H1 (cell line): ENCODE results near the gene SNX30. TPM values are rescaled to one million over a fixed set of nuclear protein-coding genes. Genes with fewer than 3 reads are reported as not detected.

Experiments used
- CTCF ChIA-PET: fragments of 300-600 bp; sonication (Branson Sonifier 250); formaldehyde crosslinking; loops from one replicate; lab custom pipeline; 2021; ENCODE audit not compliant: partially characterized antibody; lab: Charles Lee
- POLR2A ChIA-PET: fragments of 300-600 bp; sonication (Branson Sonifier 250); formaldehyde crosslinking; loops from one replicate; lab custom pipeline; 2021; ENCODE audit warnings: inconsistent platforms; ENCODE audit not compliant: partially characterized antibody; lab: Charles Lee
- DNase-seq, 2 experiments: peaks; one replicate each; pipeline versions ENCODE4 v3.0.0 to v3.0.0-alpha.2; 2010 to 2022; ENCODE audit warnings: low spot score in 2 of 2, low read depth in 1 of 2, mixed read lengths in 1 of 2
- FAIRE-seq: peaks from 2 replicates; lab custom pipeline; 2011; peaks lifted over from hg19 to GRCh38; lab: Jason Lieb, UNC
- H2AFZ ChIP-seq: 2 replicates; pipeline ENCODE4 v1.8.1; 2012; ENCODE audit warnings: low read length, inconsistent platforms
- H2AK5ac ChIP-seq: 2 replicates; pipeline ENCODE4 v1.6.1; 2013; ENCODE audit warnings: low read depth, low read length
- H2BK120ac ChIP-seq: replicated peaks from 2 replicates; pipeline ENCODE3; 2013; ENCODE audit warnings: low read depth, low read length, inconsistent platforms
- H2BK12ac ChIP-seq: 2 replicates; pipeline ENCODE4 v1.6.1; 2013; ENCODE audit warnings: low read depth, low read length
- H2BK15ac ChIP-seq: 2 replicates; pipeline ENCODE4 v1.6.1; 2013; ENCODE audit warnings: low read length
- H2BK20ac ChIP-seq: 2 replicates; pipeline ENCODE4 v1.6.1; 2013; ENCODE audit warnings: low read length
- H2BK5ac ChIP-seq: 2 replicates; pipeline ENCODE4 v1.6.1; 2013; ENCODE audit warnings: low read depth, low read length
- H3K14ac ChIP-seq: 2 replicates; pipeline ENCODE4 v1.6.1; 2013; ENCODE audit warnings: inconsistent platforms; ENCODE audit not compliant: insufficient read length
- H3K18ac ChIP-seq: 2 replicates; pipeline ENCODE4 v1.6.1; 2013; ENCODE audit warnings: low read length; ENCODE audit errors: extremely low read depth
- H3K23ac ChIP-seq: 2 replicates; pipeline ENCODE4 v1.6.1; 2013; ENCODE audit warnings: inconsistent platforms; ENCODE audit not compliant: insufficient read length
- H3K23me2 ChIP-seq: 2 replicates; pipeline ENCODE4 v1.6.1; 2013; ENCODE audit warnings: low read depth, low read length
- H3K27ac ChIP-seq: 2 replicates; pipeline ENCODE4 v1.6.1; 2011; ENCODE audit warnings: low read depth, low read length, inconsistent platforms
- H3K27me3 ChIP-seq, 4 experiments: replicated peaks in 1 of 4; 1 replicate in 1 of 4; 2 replicates in 3 of 4; pipeline versions ENCODE4 v1.6.1 to v1.8.1; 2011 to 2013; ENCODE audit warnings: low read length in 3 of 4, mild to moderate bottlenecking in 3 of 4, inconsistent platforms in 2 of 4, mixed read lengths in 2 of 4, moderate library complexity in 1 of 4; ENCODE audit not compliant: control insufficient read depth in 3 of 4, insufficient read depth in 3 of 4; ENCODE audit errors: extremely low read depth in 1 of 4
- H3K36me3 ChIP-seq, 4 experiments: 2 replicates each; pipeline versions ENCODE4 v1.6.1 to v1.8.1; 2011 to 2013; ENCODE audit warnings: mild to moderate bottlenecking in 4 of 4, low read length in 3 of 4, moderate library complexity in 2 of 4, control low read depth in 1 of 4, inconsistent platforms in 1 of 4; ENCODE audit not compliant: insufficient read depth in 4 of 4, control insufficient read depth in 2 of 4
- H3K4ac ChIP-seq: replicated peaks from 2 replicates; pipeline ENCODE3; 2013; ENCODE audit warnings: low read length, low read depth, mixed read lengths, inconsistent platforms; ENCODE audit not compliant: insufficient read length
- H3K4me1 ChIP-seq, 4 experiments: replicated peaks in 1 of 4; 1 replicate in 1 of 4; 2 replicates in 3 of 4; pipeline versions ENCODE4 v1.6.1 to v1.8.1; 2011 to 2013; ENCODE audit warnings: low read length in 3 of 4, inconsistent platforms in 2 of 4, mixed read lengths in 1 of 4; ENCODE audit not compliant: insufficient read depth in 4 of 4, control insufficient read depth in 3 of 4
- H3K4me2 ChIP-seq, 2 experiments: 2 replicates each; pipeline versions ENCODE4 v1.6.1 to v1.8.1; 2011 to 2013; ENCODE audit warnings: low read depth in 2 of 2, low read length in 2 of 2, control low read depth in 1 of 2, inconsistent platforms in 1 of 2, mild to moderate bottlenecking in 1 of 2; ENCODE audit not compliant: insufficient read depth in 1 of 2
- H3K4me3 ChIP-seq, 4 experiments: fragments of 200-600, 300-600 bp in 1 of 4; sonication (generic), shearing (Covaris generic), sonication (Bioruptor Twin) in 1 of 4; 2 replicates each; pipeline versions ENCODE4 v1.5.1 to v1.8.1; 2011 to 2016; ENCODE audit warnings: low read length in 4 of 4, low read depth in 3 of 4, control low read depth in 2 of 4, inconsistent platforms in 2 of 4, mild to moderate bottlenecking in 2 of 4, mixed read lengths in 1 of 4, moderate library complexity in 1 of 4; ENCODE audit not compliant: insufficient read depth in 2 of 4; ENCODE audit errors: extremely low read depth in 1 of 4
- H3K56ac ChIP-seq: replicated peaks from 2 replicates; pipeline ENCODE3; 2013; ENCODE audit warnings: low read depth, mild to moderate bottlenecking, mixed read lengths, low read length, inconsistent platforms; ENCODE audit not compliant: insufficient read length
- H3K79me1 ChIP-seq: 2 replicates; pipeline ENCODE4 v1.6.1; 2013; ENCODE audit warnings: low read depth, low read length, control low read depth
- H3K79me2 ChIP-seq, 2 experiments: 2 replicates each; pipeline versions ENCODE4 v1.6.1 to v1.8.1; 2012 to 2013; ENCODE audit warnings: low read length in 2 of 2, mild to moderate bottlenecking in 2 of 2, inconsistent platforms in 1 of 2; ENCODE audit not compliant: insufficient read depth in 2 of 2, control insufficient read depth in 1 of 2
- H3K9ac ChIP-seq, 4 experiments: replicated peaks in 1 of 4; 1 replicate in 1 of 4; 2 replicates in 3 of 4; pipeline versions ENCODE4 v1.6.1 to v1.8.1; 2011 to 2013; ENCODE audit warnings: low read depth in 3 of 4, low read length in 3 of 4, control low read depth in 2 of 4, mild to moderate bottlenecking in 2 of 4, moderate library complexity in 2 of 4, inconsistent platforms in 1 of 4; ENCODE audit errors: extremely low read depth in 1 of 4
- H3K9me3 ChIP-seq, 2 experiments: 2 replicates each; pipeline versions ENCODE4 v1.6.1 to v1.8.1; 2012 to 2013; ENCODE audit warnings: mild to moderate bottlenecking in 2 of 2, moderate library complexity in 2 of 2, control low read depth in 1 of 2, inconsistent platforms in 1 of 2, low read depth in 1 of 2, low read length in 1 of 2, mixed read lengths in 1 of 2; ENCODE audit not compliant: insufficient read depth in 2 of 2
- H4K20me1 ChIP-seq, 2 experiments: replicated peaks in 1 of 2; 2 replicates each; pipeline versions ENCODE3 to v1.8.1; 2011 to 2013; ENCODE audit warnings: inconsistent platforms in 2 of 2, low read length in 2 of 2, mild to moderate bottlenecking in 1 of 2; ENCODE audit not compliant: insufficient read depth in 2 of 2, control insufficient read depth in 1 of 2
- H4K5ac ChIP-seq: 2 replicates; pipeline ENCODE4 v1.6.1; 2013; ENCODE audit warnings: low read length, low read depth, mixed read lengths, inconsistent platforms; ENCODE audit not compliant: insufficient read length
- H4K8ac ChIP-seq: 2 replicates; pipeline ENCODE4 v1.8.0; 2013; ENCODE audit warnings: mild to moderate bottlenecking, moderate library complexity, low read length, inconsistent platforms; ENCODE audit not compliant: insufficient read depth; ENCODE audit errors: extremely low read depth
- H4K91ac ChIP-seq: replicated peaks from 2 replicates; pipeline ENCODE3; 2013; ENCODE audit warnings: low read length, mixed read lengths, inconsistent platforms; ENCODE audit not compliant: insufficient read length
- CREB1 ChIP-seq: IDR thresholded peaks from 2 replicates; pipeline ENCODE4 v1.6.1; 2012; ENCODE audit warnings: inconsistent platforms
- GABPA ChIP-seq: IDR thresholded peaks from 2 replicates; pipeline ENCODE4 v1.6.1; 2011; ENCODE audit warnings: mild to moderate bottlenecking, low read length, moderate library complexity, borderline replicate concordance; ENCODE audit not compliant: insufficient read depth
- HDAC2 ChIP-seq, 2 experiments: fragments of 300-600 bp in 1 of 2; sonication (generic) in 1 of 2; IDR thresholded peaks; 2 replicates each; pipeline ENCODE4 v1.6.1; 2011 to 2012; ENCODE audit warnings: low read depth in 2 of 2, low read length in 2 of 2, mild to moderate bottlenecking in 2 of 2, moderate library complexity in 2 of 2, borderline replicate concordance in 1 of 2, inconsistent platforms in 1 of 2
- SIRT6 ChIP-seq: IDR thresholded peaks from one replicate; pipeline ENCODE4 v1.7.1; 2012; ENCODE audit warnings: low read length, inconsistent platforms
- SP4 ChIP-seq: IDR thresholded peaks from 2 replicates; pipeline ENCODE4 v1.6.1; 2012; ENCODE audit warnings: low read length, inconsistent platforms
- SRF ChIP-seq: IDR thresholded peaks from 2 replicates; pipeline ENCODE4 v1.6.1; 2011; ENCODE audit warnings: mild to moderate bottlenecking, low read depth, low read length, moderate library complexity
- WGBS, 2 experiments: shearing (Covaris generic) in 1 of 2; methylation state at CpG; one replicate each; pipeline versions ENCODE4 v1.1.6 to v1.1.7; 2013 to 2015; ENCODE audit warnings: low lambda C conversion rate in 2 of 2, mixed read lengths in 2 of 2, inconsistent platforms in 1 of 2, low coverage in 1 of 2, missing lambda C conversion rate in 1 of 2; ENCODE audit not compliant: insufficient replicate concordance in 2 of 2, insufficient coverage in 1 of 2, insufficient read length in 1 of 2; ENCODE audit errors: extremely low coverage in 1 of 2, missing lambda C conversion rate in 1 of 2; 5-methylcytosine and 5-hydroxymethylcytosine counted together
- polyA plus RNA-seq, 7 experiments: library from polyadenylated mRNA; depleted of rRNA in 3 of 7; stranded (reverse) in 5 of 7; unstranded in 2 of 7; fragments of >200 nt in 5 of 7; fragments of 200-250 nt in 2 of 7; gene quantifications; 1 replicate in 5 of 7; 2 replicates in 1 of 7; 4 replicates in 1 of 7; pipeline versions ENCODE4 v1.2.1 to v1.2.3, GENCODE V29; 2011 to 2013; ENCODE audit warnings: missing spikeins in 2 of 7, mixed read lengths in 2 of 7
- total RNA-seq: library from RNA; stranded (reverse); fragmentation: NEBNext Ultra II Directional; extraction: Animal tissue kit (Norgen Biotek cat#: 25700); gene quantifications from 2 replicates; pipeline ENCODE4 v1.2.1, GENCODE V29; 2021
- TF ChIP-seq, protein P1 (sequence below): IDR thresholded peaks from 2 replicates; pipeline ENCODE4 v1.6.1; 2011; ENCODE audit warnings: low read depth, mild to moderate bottlenecking, low read length; ENCODE audit not compliant: insufficient read depth
- TF ChIP-seq, protein P2 (sequence below): IDR thresholded peaks from 2 replicates; pipeline ENCODE4 v1.6.1; 2012; ENCODE audit warnings: inconsistent platforms
- TF ChIP-seq, protein P3 (sequence below): IDR thresholded peaks from 2 replicates; pipeline ENCODE4 v1.6.1; 2012; ENCODE audit warnings: low read length, inconsistent platforms

Gene SNX30
- total and polyA plus RNA-seq, 2 of the 8 experiments (the other 6 are each of a cell fraction or from before 2014, with no cell fraction given): 4.0 to 12.2 TPM

GRCh38 chr9:112762726-112763518 is 12.4 kb downstream of the SNX30 start:
- 84% methylated on average over 13 of the region's 13 CpGs; no CpG with 5 or more reads in 1 of the 2 experiments for WGBS, 2 experiments
- H3K4me2 ChIP-seq: no peak overlapping the region
- POLR2A ChIA-PET: interaction anchor here (0.9 to 1.5 kb wide), 3 partner anchors 10 to 20 kb away, joined by 3 to 5 read pairs (median 4); no protein-coding TSS in a partner anchor
- TF ChIP-seq CREB1 (no peak), SRF (no peak), HDAC2 (IDR thresholded peaks at IDR 0.05; ENCODE audit: borderline replicate concordance in 1 of 2, low read depth in 2 of 2, low read length in 2 of 2) (no peak), SP4 (no peak), SIRT6 (no peak), GABPA (no peak)
- TF ChIP-seq, protein P1, sequence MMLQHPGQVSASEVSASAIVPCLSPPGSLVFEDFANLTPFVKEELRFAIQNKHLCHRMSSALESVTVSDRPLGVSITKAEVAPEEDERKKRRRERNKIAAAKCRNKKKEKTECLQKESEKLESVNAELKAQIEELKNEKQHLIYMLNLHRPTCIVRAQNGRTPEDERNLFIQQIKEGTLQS: no peak
- TF ChIP-seq, protein P2, sequence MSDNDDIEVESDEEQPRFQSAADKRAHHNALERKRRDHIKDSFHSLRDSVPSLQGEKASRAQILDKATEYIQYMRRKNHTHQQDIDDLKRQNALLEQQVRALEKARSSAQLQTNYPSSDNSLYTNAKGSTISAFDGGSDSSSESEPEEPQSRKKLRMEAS: no peak
- TF ChIP-seq, protein P3, sequence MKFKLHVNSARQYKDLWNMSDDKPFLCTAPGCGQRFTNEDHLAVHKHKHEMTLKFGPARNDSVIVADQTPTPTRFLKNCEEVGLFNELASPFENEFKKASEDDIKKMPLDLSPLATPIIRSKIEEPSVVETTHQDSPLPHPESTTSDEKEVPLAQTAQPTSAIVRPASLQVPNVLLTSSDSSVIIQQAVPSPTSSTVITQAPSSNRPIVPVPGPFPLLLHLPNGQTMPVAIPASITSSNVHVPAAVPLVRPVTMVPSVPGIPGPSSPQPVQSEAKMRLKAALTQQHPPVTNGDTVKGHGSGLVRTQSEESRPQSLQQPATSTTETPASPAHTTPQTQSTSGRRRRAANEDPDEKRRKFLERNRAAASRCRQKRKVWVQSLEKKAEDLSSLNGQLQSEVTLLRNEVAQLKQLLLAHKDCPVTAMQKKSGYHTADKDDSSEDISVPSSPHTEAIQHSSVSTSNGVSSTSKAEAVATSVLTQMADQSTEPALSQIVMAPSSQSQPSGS: no peak

More at GRCh38 chr9:112762726-112763518, 12.4 kb downstream of the SNX30 start:
- Histone ChIP-seq H3K23me2 (no peaks in the 10 kb centered on the region), H2BK15ac (no peak overlapping the region; the same call in 1 of the 2 replicates), H3K9me3 (peaks cover 0 to 7% of the 10 kb centered on the region in 2 experiments; a peak in 1 of 4 replicates), H3K27me3 (no peaks in the 10 kb centered on the region), H2BK12ac (no peak overlapping the region), H3K36me3 (no peaks in the 10 kb centered on the region), H3K23ac (no peak overlapping the region), H2AFZ (no peak overlapping the region), H3K79me1 (no peaks in the 10 kb centered on the region; the same call in 1 of the 2 replicates), H4K8ac (peak overlapping the region; percentile 81), H3K4me1 (peaks cover 0 to 4% (median 2%) of the 10 kb centered on the region in 4 experiments; a peak in 3 of 7 replicates), H2BK120ac (no peak overlapping the region), H3K9ac (no peak overlapping the region), H3K79me2 (no peaks in the 10 kb centered on the region; a peak in 1 of 4 replicates), H4K20me1 (no peaks in the 10 kb centered on the region), H3K18ac (no peak overlapping the region), H3K14ac (no peak overlapping the region), H3K27ac (no peak overlapping the region), H4K91ac (no peak overlapping the region), H3K4ac (no peak overlapping the region), H3K4me3 (no peak overlapping the region), H3K56ac (no peak overlapping the region), H2AK5ac (no peak overlapping the region), H2BK20ac (no peak overlapping the region), H2BK5ac (peak overlapping the region; percentile 46; the same call in 1 of the 2 replicates), H4K5ac (no peak overlapping the region)
- CTCF ChIA-PET: interaction anchor here (0.6 to 2.4 kb wide), 7 partner anchors 10 to 676 kb away, joined by 3 to 10 read pairs (median 3); no protein-coding TSS in a partner anchor
- FAIRE-seq (no peak), DNase-seq (no peak)
